Body of pancreas (tissue), 4 donors: Measurements from ENCODE around the gene ZBTB38. TPM values are rescaled to one million over a fixed set of nuclear protein-coding genes. Genes with fewer than 3 reads are reported as not detected.

ENCODE experiments used
- ATAC-seq: fragments of 150-250 bp; one replicate; pipeline ENCODE4 v1.9.1; 2016
- DNase-seq, 4 donors: peaks; one replicate each; pipeline ENCODE4 v3.0.0-alpha.2; 2019
- H3K27ac ChIP-seq, 4 donors: fragments of 200-600 bp; sonication (generic); 1 replicate in 3 of 4; 2 replicates in 1 of 4; pipeline versions ENCODE4 v1.5.1 to v1.6.1; 2016 to 2019; ENCODE audit warnings: mild to moderate bottlenecking in 1 of 4, mixed read lengths in 1 of 4, moderate library complexity in 1 of 4
- H3K27me3 ChIP-seq, 2 donors: fragments of 200-600 bp; sonication (generic); one replicate each; pipeline ENCODE4 v1.6.0; 2016; ENCODE audit warnings: mild to moderate bottlenecking in 1 of 2
- H3K36me3 ChIP-seq, 2 donors: fragments of 200-600 bp; sonication (generic); replicated peaks in 1 of 2; 2 replicates each; pipeline ENCODE4 v1.5.1; 2016; ENCODE audit warnings: low read depth in 2 of 2; ENCODE audit not compliant: insufficient read depth in 1 of 2
- H3K4me1 ChIP-seq: fragments of 200-600 bp; sonication (generic); one replicate; pipeline ENCODE4 v1.6.0; 2016
- H3K4me3 ChIP-seq, 2 donors: fragments of 200-600 bp; sonication (generic); 1 replicate in 1 of 2; 2 replicates in 1 of 2; pipeline ENCODE4 v1.5.1; 2016 to 2019
- H3K9me3 ChIP-seq, 3 donors: fragments of 200-600 bp; sonication (generic); 1 replicate in 2 of 3; 2 replicates in 1 of 3; pipeline ENCODE4 v1.5.1; 2016
- POLR2A ChIP-seq, 3 donors: fragments of 450-650 bp; IDR thresholded peaks; one replicate each; pipeline ENCODE4 v1.6.1; 2016; ENCODE audit warnings: antibody characterized with exemption in 3 of 3, mild to moderate bottlenecking in 2 of 3
- WGBS, 2 donors: methylation state at CpG; one replicate each; pipeline ENCODE4 v1.1.5; 2017; 5-methylcytosine and 5-hydroxymethylcytosine counted together
- intact Hi-C: fragments of 100-400 bp; cut with DNase I; formaldehyde crosslinking; loops from one replicate; pipeline ENCODE4 v1.15.1; 2023
- total RNA-seq, 2 donors: library from RNA; depleted of rRNA; stranded (reverse); fragments of >200 nt; gene quantifications; one replicate each; pipeline ENCODE4 v1.1.0, GENCODE V29; 2016
- TF ChIP-seq, protein P1 (sequence below), 7 experiments: fragments of 450-650 bp in 4 of 7; fragments of 200-600 bp in 3 of 7; sonication (generic) in 3 of 7; IDR thresholded peaks; one replicate each; pipeline ENCODE4 v1.5.1; 2016 to 2019; ENCODE audit warnings: antibody characterized with exemption in 7 of 7

Gene ZBTB38
- total RNA-seq, 2 donors from 2014 or later, result 48.5 to 60.4 TPM

DNA sequence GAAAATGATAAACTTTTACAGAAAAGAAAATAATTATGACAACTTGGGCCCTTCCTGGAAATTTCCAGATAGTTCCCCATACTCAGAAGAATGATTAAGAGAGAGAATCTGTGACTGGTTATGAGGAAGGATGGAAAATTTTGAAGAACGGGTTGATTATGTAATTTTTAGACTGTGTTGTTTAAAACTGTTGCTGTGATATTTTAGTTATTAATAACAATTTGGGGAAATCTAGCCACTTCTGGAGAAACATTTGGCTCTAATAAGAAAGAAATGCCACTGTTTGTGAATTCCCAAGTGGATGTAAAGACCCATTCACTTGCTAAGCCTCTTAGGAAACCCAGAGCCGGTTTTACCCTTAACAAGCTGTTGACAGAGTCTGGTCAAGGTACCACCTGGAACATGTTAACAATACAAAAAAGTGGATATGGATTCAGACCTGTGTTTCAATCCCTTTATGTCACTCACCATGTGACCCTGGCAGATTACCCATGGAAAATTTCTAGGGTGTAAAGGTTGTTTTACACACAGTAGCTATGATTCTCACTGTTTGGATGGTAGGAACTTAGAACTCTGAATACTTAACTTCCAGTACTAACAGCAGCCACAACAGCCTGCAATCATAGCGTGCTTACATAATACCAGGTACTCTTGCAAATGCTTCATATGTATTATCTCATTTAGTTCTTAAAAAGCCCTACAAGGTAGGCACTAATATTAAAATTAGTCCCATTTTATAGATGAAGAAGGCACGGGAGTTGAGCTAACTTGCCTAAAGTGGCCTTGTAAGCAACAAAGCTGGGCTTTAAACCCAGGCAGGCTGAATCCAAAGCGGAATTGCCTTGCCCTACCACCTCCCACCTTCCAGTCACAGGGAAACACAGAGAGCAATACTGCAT lies 32.0 kb downstream of the ZBTB38 start:
- H3K9me3 ChIP-seq, result no peaks in the 10 kb centered on the region
- no peaks in the 10 kb centered on the region for H3K36me3 ChIP-seq
- H3K27me3 ChIP-seq, result no peaks in the 10 kb centered on the region
- ATAC-seq (peak; percentile 15), DNase-seq (peak in 3 of 4 donors; percentile 34 to 51 (median 49))
- H3K27ac ChIP-seq, result peak overlapping the region; percentile 65 to 98 (median 98)
- H3K4me1 ChIP-seq, result peaks cover 45% of the 10 kb centered on the region
- H3K4me3 ChIP-seq, result no peak overlapping the region
- TF ChIP-seq, protein P1, sequence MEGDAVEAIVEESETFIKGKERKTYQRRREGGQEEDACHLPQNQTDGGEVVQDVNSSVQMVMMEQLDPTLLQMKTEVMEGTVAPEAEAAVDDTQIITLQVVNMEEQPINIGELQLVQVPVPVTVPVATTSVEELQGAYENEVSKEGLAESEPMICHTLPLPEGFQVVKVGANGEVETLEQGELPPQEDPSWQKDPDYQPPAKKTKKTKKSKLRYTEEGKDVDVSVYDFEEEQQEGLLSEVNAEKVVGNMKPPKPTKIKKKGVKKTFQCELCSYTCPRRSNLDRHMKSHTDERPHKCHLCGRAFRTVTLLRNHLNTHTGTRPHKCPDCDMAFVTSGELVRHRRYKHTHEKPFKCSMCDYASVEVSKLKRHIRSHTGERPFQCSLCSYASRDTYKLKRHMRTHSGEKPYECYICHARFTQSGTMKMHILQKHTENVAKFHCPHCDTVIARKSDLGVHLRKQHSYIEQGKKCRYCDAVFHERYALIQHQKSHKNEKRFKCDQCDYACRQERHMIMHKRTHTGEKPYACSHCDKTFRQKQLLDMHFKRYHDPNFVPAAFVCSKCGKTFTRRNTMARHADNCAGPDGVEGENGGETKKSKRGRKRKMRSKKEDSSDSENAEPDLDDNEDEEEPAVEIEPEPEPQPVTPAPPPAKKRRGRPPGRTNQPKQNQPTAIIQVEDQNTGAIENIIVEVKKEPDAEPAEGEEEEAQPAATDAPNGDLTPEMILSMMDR (IDR thresholded peaks at IDR 0.05), result peak in 1 of 7 experiments; percentile 5
- peak in 2 of 3 donors; percentile 32 to 42 for TF ChIP-seq POLR2A (IDR thresholded peaks at IDR 0.05)
- intact Hi-C loops, result no loop called here
- 43 to 44% methylated on average over 5 of the region's 5 CpGs for WGBS, 2 donors

DNA sequence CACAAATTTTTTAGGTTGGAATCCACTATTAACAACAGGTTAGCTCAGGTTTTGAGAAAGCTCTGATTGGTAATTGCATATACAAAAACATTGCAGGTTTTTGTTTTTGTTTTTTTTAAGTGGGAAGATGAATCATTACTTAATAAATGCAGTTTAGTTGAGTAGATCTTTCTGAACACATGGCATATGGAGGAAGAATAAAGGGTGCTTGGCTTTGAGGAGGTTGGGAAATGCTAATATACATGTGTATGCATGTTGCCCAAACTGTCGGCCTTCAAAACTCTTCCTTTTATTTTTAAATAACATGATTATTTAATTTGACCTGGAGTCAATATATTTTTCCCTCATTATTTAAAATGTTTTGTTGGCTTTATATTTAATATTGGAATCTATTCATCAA lies 32.8 kb downstream of the ZBTB38 start:
- H3K27ac ChIP-seq, result peak overlapping the region in 3 of 4 donors; percentile 97 to 98 (median 98)
- no peak for DNase-seq
- no peaks in the 10 kb centered on the region for H3K9me3 ChIP-seq
- H3K27me3 ChIP-seq, result no peaks in the 10 kb centered on the region
- intact Hi-C loops, result no loop called here
- ATAC-seq, result no peak
- TF ChIP-seq, protein P1 (IDR thresholded peaks at IDR 0.05), result no peak
- TF ChIP-seq POLR2A (IDR thresholded peaks at IDR 0.05), result no peak
- H3K4me1 ChIP-seq, result peaks cover 48% of the 10 kb centered on the region
- H3K36me3 ChIP-seq, result peaks cover 1 to 3% of the 10 kb centered on the region in 2 donors
- WGBS, 2 donors, result 73 to 77% methylated on average over 1 of the region's 1 CpG
- no peak overlapping the region for H3K4me3 ChIP-seq

DNA sequence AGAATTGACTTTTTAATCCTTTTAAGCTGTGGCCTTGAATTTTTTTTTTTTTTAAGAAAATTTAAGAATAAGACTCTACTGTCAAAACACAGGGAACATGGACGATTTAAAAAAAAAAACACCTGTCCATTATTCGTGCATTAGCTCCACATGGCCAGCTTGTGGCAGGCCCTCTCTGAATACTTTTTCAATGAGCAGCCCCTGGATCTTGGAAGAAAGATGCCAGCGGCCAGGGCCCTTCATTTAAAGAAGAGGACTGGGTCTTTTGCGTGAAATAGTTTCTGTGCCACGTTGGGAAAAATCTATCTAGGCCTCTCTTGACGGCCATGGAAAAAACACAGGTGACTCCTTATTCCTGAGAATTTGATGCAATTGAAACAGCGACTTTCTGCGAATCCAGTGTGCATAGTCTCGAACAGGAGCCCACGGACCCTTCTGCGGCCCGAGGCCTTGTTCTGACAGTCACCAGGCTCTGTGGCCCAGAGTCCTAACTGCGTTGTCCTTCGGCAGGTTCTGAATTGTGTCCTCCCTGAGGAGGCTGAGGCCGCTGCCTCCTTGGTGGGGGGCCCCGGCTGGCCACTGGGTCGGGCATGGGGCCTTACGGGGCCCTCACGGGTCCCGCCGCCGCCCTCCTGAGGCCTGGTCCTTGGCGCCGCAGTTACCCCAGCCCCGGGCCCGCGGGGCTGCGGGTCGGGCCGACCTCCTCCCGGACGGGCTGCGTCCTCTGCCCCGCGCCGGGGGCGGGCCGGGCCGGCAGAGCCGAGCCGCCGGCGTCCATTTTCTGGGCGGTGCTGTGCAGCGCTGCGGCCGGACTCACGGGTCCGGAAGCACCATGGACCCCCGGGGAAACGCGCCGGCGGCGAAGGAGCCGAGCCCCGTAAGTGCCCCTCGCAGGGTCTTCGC lies 33.5 kb downstream of the ZBTB38 start:
- no peaks in the 10 kb centered on the region for H3K9me3 ChIP-seq
- peaks cover 1 to 4% of the 10 kb centered on the region in 2 donors for H3K36me3 ChIP-seq
- intact Hi-C loops, result no loop called here
- DNase-seq, result peak; percentile 49 to 58 (median 49)
- 3 to 12% methylated on average over 12 to 58 of the region's 59 CpGs for WGBS, 2 donors
- TF ChIP-seq POLR2A (IDR thresholded peaks at IDR 0.05), result peak; percentile 40 to 59 (median 53)
- TF ChIP-seq, protein P1 (IDR thresholded peaks at IDR 0.05), result no peak
- peaks cover 55% of the 10 kb centered on the region for H3K4me1 ChIP-seq
- peak overlapping the region; percentile 76 to 98 (median 98) for H3K27ac ChIP-seq
- peak; percentile 78 for ATAC-seq
- no peaks in the 10 kb centered on the region for H3K27me3 ChIP-seq
- peak overlapping the region; percentile 57 for H3K4me3 ChIP-seq

DNA sequence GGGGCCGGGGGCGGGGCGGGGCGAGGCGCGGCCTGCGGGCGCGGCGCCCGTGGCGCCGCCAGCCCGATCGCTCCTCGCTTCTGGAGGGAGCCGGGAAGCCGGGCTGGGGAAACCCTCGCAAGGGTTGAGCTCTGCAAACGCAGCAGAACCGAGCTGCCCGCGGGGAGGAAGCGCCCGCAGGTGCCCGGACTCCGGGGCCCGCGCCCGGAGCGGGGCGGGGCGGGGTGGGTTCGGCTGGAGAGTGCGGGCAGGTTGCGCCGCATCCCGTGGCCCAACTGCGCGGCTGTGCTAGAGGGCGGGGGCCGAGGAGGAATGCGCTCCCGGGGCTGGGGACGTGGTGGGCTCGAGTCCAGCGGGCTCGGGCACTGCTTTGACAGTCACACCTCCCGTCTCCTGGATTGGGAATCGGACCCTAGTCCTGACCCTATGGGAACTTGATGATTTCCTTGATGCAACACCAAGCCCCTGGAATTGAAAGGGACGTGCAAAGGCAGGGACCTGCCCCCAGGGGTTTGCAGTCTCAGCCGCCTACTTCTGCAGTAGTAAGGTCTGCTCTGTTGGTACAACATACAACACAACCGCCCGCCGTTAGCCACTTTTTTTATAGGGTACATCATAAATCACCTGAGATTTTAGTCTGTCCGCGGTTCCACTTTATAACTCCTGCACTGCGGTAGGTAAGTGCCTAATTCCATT lies 34.3 kb downstream of the ZBTB38 start:
- Histone ChIP-seq H3K4me1 (peaks cover 63% of the 10 kb centered on the region), H3K9me3 (no peaks in the 10 kb centered on the region), H3K36me3 (peaks cover 1 to 4% of the 10 kb centered on the region in 2 donors), H3K4me3 (peak overlapping the region; percentile 57), H3K27ac (peak overlapping the region; percentile 76 to 98 (median 98)), H3K27me3 (no peaks in the 10 kb centered on the region)
- intact Hi-C loops, result no loop called here
- peak; percentile 30 to 57 (median 54) for TF ChIP-seq POLR2A (IDR thresholded peaks at IDR 0.05)
- TF ChIP-seq, protein P1 (IDR thresholded peaks at IDR 0.05), result peak in 3 of 7 experiments; percentile 2 to 36 (median 32)
- DNase-seq (peak; percentile 69 to 80 (median 72)), ATAC-seq (peak; percentile 76)
- 0 to 2% methylated on average over 9 to 25 of the region's 58 CpGs for WGBS, 2 donors
